ENCODE results near the gene ARNT2.

GRCh38 chr15:80431635-80432344 lies 27.6 kb downstream of the ARNT2 start:
- no peak for TF ChIP-seq CTCF (IDR thresholded peaks at IDR 0.05)
- TF ChIP-seq POLR2AphosphoS5 (IDR thresholded peaks at IDR 0.05) = no peak
- TF ChIP-seq POLR2A (IDR thresholded peaks at IDR 0.05) = no peak
